Fibroblast of lung (primary cell): ENCODE results near the gene ATG10. TPM values are rescaled to one million over a fixed set of nuclear protein-coding genes. Genes with fewer than 3 reads are reported as not detected.
"Not testable (repeated sequence)": the region's sequence is repeated elsewhere in the genome, so short reads cannot be mapped to it uniquely, and the experiment has no call there.

Source experiments
- DNase-seq, 2 donors: peaks; one replicate each; pipeline versions ENCODE4 v3.0.0 to v3.0.0-alpha.2; 2010; ENCODE audit warnings: low read depth in 2 of 2
- H2AFZ ChIP-seq: 2 replicates; pipeline ENCODE4 v1.5.1; 2012; ENCODE audit warnings: low read length, control low read depth, inconsistent platforms
- H3K27ac ChIP-seq: 2 replicates; pipeline ENCODE4 v1.5.1; 2011; ENCODE audit warnings: low read length, control low read depth; ENCODE audit not compliant: insufficient read depth
- H3K27me3 ChIP-seq: 2 replicates; pipeline ENCODE4 v1.5.1; 2011; ENCODE audit warnings: mild to moderate bottlenecking, low read length; ENCODE audit not compliant: control insufficient read depth, insufficient read depth
- H3K36me3 ChIP-seq: 2 replicates; pipeline ENCODE4 v1.5.1; 2011; ENCODE audit warnings: low read length; ENCODE audit not compliant: control insufficient read depth, insufficient read depth
- H3K4me1 ChIP-seq: 2 replicates; pipeline ENCODE4 v1.5.1; 2011; ENCODE audit warnings: low read length; ENCODE audit not compliant: control insufficient read depth, insufficient read depth; ENCODE audit errors: extremely low read depth
- H3K4me2 ChIP-seq: 2 replicates; pipeline ENCODE4 v1.5.1; 2011; ENCODE audit warnings: low read length, control low read depth; ENCODE audit not compliant: insufficient read depth; ENCODE audit errors: extremely low read depth
- H3K4me3 ChIP-seq, 4 experiments: fragments of 200-600 bp in 1 of 4; sonication (generic) in 1 of 4; replicated peaks in 1 of 4; 2 replicates each; pipeline ENCODE4 v1.5.1; 2011 to 2016; ENCODE audit warnings: low read length in 4 of 4, low read depth in 3 of 4, mild to moderate bottlenecking in 3 of 4, control low read depth in 2 of 4, inconsistent platforms in 1 of 4, mixed read lengths in 1 of 4; ENCODE audit not compliant: insufficient read depth in 1 of 4; ENCODE audit errors: control extremely low read depth in 1 of 4
- H3K79me2 ChIP-seq: 2 replicates; pipeline ENCODE4 v1.5.1; 2012; ENCODE audit warnings: mild to moderate bottlenecking, low read length, inconsistent platforms; ENCODE audit not compliant: control insufficient read depth, insufficient read depth
- H3K9ac ChIP-seq: 2 replicates; pipeline ENCODE4 v1.5.1; 2011; ENCODE audit warnings: mild to moderate bottlenecking, low read length, control low read depth; ENCODE audit not compliant: insufficient read depth
- H3K9me3 ChIP-seq: 2 replicates; pipeline ENCODE4 v1.5.1; 2012; ENCODE audit warnings: low read depth, low read length; ENCODE audit not compliant: control insufficient read depth, insufficient read depth
- H4K20me1 ChIP-seq: 2 replicates; pipeline ENCODE4 v1.5.1; 2011; ENCODE audit warnings: low read length; ENCODE audit not compliant: control insufficient read depth, insufficient read depth; ENCODE audit errors: extremely low read depth
- CTCF ChIP-seq, 2 donors: IDR thresholded peaks in 1 of 2; conservative IDR thresholded peaks in 1 of 2; 1 replicate in 1 of 2; 2 replicates in 1 of 2; pipeline ENCODE4 v1.5.1; 2011 to 2012; ENCODE audit warnings: low read length in 2 of 2, control low read depth in 1 of 2, inconsistent platforms in 1 of 2, low read depth in 1 of 2, mild to moderate bottlenecking in 1 of 2
- EZH2 ChIP-seq: IDR thresholded peaks from 2 replicates; pipeline ENCODE4 v1.5.1; 2012; ENCODE audit warnings: low read length, control low read depth, mild to moderate bottlenecking; ENCODE audit errors: missing control alignments
- polyA plus RNA-seq, 2 donors: library from polyadenylated mRNA; depleted of rRNA in 1 of 2; stranded (reverse) in 1 of 2; unstranded in 1 of 2; fragments of >200 nt; gene quantifications; 2 replicates each; pipeline ENCODE4 v1.2.1, GENCODE V29; 2011 to 2012; ENCODE audit warnings: missing spikeins in 1 of 2
- total RNA-seq: library from RNA; depleted of rRNA; stranded (reverse); fragments of >200 nt; gene quantifications from 2 replicates; pipeline ENCODE4 v1.2.1, GENCODE V29; 2014

The ATG10 gene
- total and polyA plus RNA-seq, 2 donors (not counting 1 experiment from before 2014, with no cell fraction given): 2.5 to 8.8 TPM

DNA sequence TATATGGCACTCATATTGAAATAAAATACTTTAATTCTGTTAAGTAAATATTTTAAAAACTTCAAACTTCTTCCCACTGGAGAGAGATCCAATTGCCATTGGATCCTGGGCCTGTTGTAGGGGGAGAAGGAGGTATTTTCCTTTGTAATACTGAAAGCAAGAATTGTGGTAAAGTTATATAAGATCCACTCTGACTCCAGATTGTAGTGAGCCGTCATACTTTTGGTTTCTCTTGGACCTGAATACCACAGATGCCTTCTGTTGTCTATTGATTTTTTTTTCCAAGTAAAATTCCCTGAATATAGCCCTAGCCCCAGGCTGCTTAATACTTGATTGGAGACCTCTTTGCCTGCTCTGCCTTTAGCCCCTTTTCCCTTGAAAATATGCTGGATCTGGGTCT lies 86.9 kb downstream of the ATG10 start:
- H3K4me2 ChIP-seq: no peak overlapping the region
- peak overlapping the region; percentile 9 for H2AFZ ChIP-seq
- H3K27ac ChIP-seq: no peak overlapping the region
- no peak overlapping the region for H3K9ac ChIP-seq
- no peaks in the 10 kb centered on the region for H4K20me1 ChIP-seq
- H3K4me3 ChIP-seq: no peak overlapping the region
- H3K27me3 ChIP-seq: no peaks in the 10 kb centered on the region
- TF ChIP-seq EZH2: no peak
- TF ChIP-seq CTCF (conservative IDR thresholded peaks at IDR 0.05 in 1 of 2, IDR thresholded peaks at IDR 0.05 in 1 of 2; ENCODE audit: low read depth in 1 of 2, low read length in 2 of 2): no peak
- no peaks in the 10 kb centered on the region for H3K79me2 ChIP-seq
- no peaks in the 10 kb centered on the region for H3K9me3 ChIP-seq
- peak in 1 of 2 donors; percentile 64 for DNase-seq
- H3K36me3 ChIP-seq: no peaks in the 10 kb centered on the region
- H3K4me1 ChIP-seq: no peaks in the 10 kb centered on the region

DNA sequence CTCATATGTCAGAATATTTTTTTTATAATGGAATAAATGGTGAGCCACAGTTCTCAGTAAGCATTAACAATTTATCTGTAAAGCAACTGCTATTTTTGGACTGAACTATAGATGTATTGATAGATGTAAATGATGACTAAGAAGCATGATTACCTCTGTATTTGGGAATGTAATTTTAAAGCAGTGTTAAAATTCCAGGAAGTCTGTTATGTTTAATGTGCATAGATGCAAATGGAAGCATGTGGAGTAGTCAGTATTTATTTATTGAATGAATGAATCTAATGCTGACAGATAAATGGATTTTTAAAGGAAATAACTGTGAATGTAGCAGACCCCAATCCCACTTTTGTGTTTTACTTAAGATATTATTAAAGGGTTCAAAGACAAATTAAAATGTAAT lies 95.0 kb downstream of the ATG10 start:
- no peak overlapping the region for H3K4me3 ChIP-seq
- H4K20me1 ChIP-seq: no peaks in the 10 kb centered on the region
- no peak overlapping the region for H3K4me2 ChIP-seq
- no peak overlapping the region for H3K27ac ChIP-seq
- DNase-seq: no peak
- no peaks in the 10 kb centered on the region for H3K9me3 ChIP-seq
- H3K36me3 ChIP-seq: no peaks in the 10 kb centered on the region
- no peak overlapping the region for H3K9ac ChIP-seq
- no peaks in the 10 kb centered on the region for H3K79me2 ChIP-seq
- no peak overlapping the region for H2AFZ ChIP-seq
- TF ChIP-seq CTCF (conservative IDR thresholded peaks at IDR 0.05 in 1 of 2, IDR thresholded peaks at IDR 0.05 in 1 of 2; ENCODE audit: low read depth in 1 of 2, low read length in 2 of 2) (no peak), EZH2 (no peak)
- no peaks in the 10 kb centered on the region for H3K27me3 ChIP-seq
- no peaks in the 10 kb centered on the region for H3K4me1 ChIP-seq

DNA sequence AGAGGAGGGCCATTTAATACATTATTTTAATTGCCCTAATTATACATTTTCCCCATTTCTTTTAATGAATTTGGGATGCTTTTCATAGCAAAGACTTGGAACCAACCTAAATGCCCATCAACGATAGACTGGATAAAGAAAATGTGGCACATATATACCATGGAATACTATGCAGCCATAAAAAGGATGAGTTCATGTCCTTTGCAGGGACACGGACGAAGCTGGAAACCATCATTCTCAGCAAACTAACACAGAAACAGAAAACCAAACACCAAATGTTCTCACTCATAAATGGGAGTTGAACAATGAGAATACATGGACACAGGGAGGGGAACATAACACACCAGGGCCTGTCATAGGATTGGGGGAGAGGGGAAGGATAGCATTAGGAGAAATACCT lies 96.2 kb downstream of the ATG10 start:
- H3K4me1 ChIP-seq, DNase-seq, H3K9me3 ChIP-seq, H3K9ac ChIP-seq, H3K79me2 ChIP-seq, H4K20me1 ChIP-seq, H3K4me2 ChIP-seq, H2AFZ ChIP-seq, H3K36me3 ChIP-seq, H3K27ac ChIP-seq, H3K4me3 ChIP-seq, H3K27me3 ChIP-seq: not testable (repeated sequence)
